Hematopoietic multipotent progenitor cell treated with erythropoietin and hydrocortisone succinate and interleukin-3 and kit ligand, for 17 days (in vitro differentiated cells): Measurements from ENCODE around the gene GPC4.
"Not testable (repeated sequence)": the region's sequence is repeated elsewhere in the genome, so short reads cannot be mapped to it uniquely, and the experiment has no call there.

Source experiments
- DNase-seq: peaks from one replicate; pipeline ENCODE4 v3.0.0-alpha.2; 2015; ENCODE audit warnings: low spot score

GPC4 gene

DNA sequence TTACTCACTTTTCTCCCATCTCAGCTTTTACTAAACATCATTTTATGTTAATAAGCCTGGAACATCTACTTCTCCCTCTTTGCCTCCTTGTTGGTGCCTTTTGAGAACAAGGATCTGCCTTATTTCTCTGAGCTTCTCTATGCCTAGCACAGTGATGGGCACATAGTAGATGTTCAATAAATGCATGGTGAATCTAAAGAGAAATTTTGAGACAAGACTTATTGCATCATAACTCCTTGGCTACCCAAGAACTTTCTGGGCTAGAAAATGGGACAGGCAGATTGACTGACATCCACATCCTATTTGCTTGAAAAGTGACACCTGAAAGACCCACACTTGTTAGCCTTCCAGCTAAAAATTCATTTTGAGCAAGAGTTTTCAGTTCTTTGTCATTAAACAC lies 109.9 kb downstream of the GPC4 start:
- DNase-seq = no peak

DNA sequence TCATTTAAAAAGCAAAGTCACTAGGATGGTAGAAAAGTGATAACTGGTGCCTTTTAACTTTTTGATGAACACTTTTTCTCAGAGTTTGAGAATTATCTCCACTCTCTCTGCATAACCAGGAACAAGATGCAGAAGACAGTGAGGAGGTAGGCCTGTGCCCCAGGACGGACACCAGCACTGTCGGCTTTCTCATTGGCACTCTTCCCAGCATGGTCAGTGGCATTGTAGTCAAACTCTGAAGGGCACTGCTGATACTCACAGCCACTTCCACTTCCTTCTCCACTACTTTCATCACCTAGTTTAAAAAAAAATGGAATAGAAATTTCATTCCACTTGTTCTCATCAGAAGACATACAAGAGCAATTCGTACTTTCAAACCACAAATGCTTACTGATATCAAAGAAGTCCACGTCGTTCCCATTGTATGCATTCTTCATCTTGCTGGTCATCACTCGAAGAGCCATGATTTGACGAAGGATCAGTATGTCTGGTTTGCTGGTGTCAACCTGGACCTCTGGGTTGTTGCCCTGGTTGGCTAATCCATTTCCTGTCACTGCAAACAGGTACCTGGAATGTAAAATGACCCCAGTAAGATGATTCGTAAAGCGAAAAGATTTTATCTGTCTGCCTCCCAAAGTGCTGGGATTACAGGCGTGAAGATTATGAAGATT lies 112.4 kb downstream of the GPC4 start:
- no peak for DNase-seq

DNA sequence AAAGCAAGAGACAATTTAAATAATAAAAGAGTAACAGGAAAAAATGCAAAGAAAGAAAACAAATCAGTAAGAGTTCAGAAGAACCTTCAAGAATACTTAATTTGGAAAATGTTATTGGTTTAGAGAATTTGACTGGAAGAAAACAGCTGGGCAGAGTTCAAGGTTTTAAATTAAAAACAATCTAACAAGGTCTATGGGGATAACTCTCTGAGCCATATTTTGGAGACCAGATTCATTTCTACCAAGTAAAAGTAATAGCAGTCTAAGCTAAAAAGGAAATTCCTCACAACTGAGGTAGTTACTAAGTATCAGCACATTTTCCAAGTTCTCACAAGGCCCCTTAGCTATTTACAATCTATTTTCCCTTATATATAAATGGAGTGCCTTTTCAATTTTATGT lies 114.7 kb downstream of the GPC4 start:
- no peak for DNase-seq

DNA sequence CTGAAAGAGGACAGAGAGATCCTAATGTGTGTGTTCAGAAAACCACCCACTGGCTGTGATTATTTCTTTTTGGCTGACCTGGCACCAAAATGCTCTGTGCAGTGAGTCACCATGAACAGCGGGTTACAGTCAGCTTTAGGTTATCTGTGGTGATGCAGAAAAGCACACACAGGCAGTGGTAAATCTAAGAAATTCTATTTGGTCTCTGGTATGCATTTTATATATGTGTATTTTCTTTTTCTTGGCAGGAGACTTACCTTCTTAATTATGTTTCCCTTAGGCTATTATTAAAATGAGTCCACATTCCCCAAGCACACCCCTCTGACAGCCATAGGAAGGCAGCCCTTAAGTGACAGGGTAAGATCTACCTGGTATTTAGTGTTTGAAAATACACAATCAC lies 118.0 kb downstream of the GPC4 start:
- no peak for DNase-seq

DNA sequence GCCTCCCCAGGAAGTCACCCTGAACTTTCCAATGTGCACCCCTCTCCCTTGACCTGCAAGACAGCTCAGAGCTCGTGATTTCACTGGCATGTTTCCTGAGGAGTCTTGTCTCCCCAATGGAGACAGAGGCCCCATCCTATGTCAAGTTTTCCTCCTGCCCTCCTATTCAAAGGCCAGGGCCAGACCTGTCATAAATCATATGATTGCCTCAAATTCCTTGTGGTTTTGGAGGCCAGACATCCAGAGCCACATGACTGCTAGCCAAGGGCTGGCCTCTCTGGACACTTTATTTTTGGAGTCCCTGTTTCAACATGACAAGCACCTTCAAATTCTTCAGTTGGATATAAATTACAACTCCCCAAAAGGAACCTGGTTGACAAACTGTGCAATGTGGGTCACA lies 121.2 kb downstream of the GPC4 start:
- no peak for DNase-seq

DNA sequence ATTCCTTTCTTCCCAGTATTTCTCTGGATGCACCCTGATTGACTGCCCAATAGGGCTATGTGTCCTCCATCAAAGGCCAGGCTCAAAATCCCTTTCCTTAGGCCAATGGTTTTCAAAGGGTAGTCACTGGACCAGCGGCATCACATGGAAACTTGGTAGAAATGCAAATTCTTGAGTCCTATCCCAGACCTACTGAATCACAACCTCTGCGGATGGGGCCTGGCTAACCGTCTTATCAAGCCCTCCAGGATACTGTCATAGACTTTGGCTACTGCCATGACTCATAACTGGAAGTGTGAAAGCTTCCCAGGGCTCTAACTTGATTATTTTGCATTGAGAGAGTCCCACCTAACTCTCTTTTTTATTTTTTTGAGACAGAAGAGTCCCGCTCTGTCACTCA lies 125.2 kb downstream of the GPC4 start:
- no peak for DNase-seq

DNA sequence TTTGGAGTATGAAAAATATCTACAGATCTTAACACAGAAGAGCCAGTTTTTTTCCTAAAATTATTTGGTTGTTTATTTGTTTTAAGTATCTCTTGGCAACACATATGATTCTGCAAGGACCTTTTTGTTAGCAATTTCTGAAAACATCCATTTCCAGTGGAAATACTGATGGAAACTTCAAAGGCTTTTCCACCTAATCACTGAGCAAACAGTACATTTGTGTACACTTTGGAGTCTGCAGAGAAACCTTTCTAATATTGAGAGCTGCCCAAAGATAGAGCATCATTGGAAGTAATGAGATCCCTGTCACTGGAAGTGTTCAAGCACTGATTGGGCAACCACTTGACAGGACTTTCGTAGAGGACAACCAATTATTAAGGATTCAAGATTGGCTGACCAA lies 127.4 kb downstream of the GPC4 start:
- DNase-seq = no peak

DNA sequence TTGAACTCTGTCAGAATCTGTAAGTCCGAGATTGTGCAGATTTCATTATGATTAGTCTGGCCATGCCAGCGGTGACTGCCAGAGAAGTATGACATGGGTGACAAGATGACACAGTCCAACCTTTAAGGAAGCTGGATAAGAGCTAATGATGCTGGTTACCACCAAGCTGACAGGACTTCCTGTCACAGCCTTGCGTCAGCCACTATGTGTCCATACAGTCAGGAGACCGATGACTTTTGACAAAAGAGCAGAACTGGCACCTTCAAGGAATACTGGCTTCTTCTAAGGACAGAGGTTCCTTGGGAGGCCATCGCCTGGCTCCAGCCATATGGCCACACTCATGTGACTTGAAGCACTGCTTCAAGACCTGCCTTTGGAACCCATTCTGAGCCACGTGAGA lies 129.9 kb downstream of the GPC4 start:
- no peak for DNase-seq

DNA sequence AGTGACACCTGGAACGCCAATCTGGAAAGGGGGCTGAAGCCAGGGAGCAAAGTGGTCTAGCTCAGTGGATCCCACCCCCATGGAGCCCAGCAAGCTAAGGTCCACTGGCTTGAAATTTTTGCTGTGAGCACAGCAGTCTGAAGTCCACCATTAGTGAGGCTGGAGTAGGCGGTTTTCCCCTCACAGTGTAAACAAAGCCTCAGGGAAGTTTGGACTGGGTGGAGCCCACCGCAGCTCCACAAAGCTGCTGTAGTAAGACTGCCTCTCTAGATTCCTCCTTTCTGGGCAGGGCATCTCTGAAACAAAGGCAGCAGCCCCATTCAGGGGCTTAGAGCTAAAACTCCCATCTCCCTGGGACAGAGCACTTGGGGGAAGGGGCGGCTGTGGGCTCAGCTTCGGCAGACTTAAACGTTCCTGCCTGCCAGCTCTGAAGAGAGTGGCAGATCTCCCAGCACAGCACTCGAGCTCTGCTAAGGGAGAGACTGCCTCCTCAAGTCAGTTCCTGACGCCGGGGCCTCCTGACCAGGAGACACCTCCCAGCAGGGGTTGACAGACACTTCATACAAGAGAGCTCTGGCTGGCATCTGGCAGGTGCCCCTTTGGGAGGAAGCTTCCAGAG lies 136.1 kb downstream of the GPC4 start:
- not testable (repeated sequence) for DNase-seq

DNA sequence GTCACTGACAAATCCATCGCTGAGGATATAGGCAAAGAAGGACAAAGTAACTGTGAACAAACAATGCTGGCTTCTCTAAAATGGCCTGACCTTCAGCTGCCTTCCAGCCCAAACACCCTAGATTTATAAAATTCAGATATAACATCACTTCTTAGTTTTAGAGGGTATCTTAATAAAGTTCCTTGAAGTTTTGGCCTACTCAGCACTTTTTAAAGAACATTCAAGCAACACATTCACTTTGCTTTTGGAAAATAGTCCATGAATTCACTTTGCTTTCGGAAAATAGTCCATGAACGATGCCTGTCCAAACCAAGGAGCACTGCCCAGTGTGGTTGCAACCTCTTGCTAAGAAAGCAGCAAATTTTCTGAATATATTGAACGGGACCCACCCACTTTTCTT lies 142.1 kb downstream of the GPC4 start:
- DNase-seq = no peak

DNA sequence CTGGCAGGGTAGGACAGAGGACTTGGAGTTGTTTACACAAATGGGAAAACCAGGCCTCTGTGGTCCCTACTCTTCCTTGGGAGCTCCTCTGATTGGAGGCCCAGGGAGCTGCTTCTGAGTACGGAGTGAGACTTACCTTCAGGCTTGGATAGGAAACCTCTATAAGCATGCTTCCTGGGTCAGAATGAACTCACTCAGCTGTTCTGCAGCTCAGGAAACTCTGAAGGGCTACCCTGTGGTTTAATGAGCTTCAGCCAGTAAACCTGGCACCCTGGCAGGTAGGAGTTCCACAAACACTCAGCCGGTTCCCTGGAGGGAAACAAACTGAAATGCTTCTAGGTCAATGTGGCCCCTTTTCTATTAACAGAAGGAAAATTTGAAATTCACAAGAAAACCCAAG lies 146.1 kb downstream of the GPC4 start:
- no peak for DNase-seq

DNA sequence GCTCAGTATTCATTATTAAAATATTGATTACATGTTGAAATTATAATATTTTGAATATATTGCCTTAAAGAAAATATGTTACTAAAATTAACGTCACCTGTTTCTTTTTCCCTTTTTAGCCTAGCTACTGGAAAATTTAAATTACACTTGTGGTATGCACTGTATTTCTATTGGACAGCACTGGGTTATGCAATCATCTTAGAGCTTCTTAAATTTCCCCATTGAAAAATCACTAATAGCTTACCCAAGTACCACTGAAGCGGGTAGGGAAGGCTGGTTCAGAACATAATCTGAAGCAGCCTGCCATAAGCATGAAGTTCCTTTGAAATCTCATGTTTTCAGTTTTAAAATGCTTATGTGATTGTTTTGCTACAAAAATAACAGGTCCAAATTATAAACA lies 147.7 kb downstream of the GPC4 start:
- no peak for DNase-seq

DNA sequence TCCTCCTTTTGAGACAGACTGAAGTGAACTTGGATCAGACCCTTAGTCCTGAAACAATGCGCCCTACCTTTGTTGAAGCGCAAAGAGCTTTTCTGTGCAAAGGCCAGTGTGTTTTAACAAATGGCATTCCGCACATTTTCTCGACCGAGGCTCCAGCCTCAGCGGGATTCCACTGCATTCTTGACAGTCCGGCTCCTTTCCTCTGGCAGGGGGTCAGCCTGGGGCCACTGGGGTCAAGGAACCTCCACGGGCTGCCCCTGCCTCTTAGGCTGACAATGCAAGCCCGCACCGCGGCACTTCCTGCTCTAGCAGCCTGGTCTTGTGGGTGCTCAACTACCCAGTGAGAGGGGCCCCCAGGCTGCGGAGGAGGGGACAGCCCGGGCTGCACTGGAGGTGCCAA lies 150.0 kb downstream of the GPC4 start:
- DNase-seq = no peak

DNA sequence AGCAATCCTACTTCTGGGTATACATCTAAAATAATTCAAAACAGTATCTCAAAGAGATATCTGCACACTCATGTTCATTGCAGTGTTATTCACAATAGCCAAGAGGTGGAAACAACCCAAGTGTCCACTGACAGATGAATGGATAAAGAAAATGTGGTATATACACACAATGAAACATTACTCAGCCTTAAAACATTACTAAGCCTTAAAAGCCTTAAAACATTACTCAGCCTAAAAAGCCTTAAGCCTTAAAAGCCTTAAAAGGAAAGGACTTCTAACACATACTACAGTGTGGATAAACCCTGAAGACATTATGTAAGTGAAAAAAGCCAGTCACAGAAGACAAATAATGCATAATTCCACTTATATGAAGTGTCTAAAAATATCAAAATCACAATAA lies 156.8 kb downstream of the GPC4 start:
- no peak for DNase-seq

DNA sequence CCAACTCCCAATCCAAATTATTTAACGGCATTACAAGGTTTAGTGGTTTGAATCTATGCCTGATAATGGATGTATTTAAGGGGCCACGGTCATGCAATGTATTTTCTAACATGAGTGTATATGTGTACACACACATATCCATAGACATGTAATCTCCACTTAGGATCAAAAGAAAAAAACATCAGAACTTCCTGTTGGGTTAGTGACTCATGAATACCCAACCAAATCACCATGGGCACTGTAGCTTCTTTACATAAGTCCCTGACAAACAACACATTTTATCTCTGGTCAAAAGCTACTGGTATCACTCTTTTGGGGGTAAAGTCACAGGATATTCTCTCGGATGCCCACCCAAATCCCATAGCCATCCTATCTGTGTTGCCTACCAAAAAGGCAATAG lies 160.6 kb downstream of the GPC4 start:
- DNase-seq = no peak

DNA sequence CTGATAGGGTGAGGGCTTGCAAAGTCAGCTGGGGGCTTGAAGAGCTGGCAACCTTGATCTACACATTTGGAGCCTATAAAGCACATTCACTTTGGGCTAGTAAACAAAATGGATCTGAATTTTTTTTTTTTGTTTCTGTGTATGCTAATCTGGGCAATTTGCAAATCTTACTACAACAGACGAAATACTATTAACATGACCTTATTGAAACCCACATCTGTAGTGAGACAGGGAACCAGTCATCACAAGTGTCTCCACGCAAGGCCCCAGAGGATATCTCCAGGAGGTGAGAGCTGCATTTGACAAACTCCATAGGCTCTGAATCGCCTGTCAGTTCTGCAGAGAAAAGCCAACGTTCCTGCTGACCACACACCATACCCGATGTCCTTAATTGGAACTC lies 164.1 kb downstream of the GPC4 start:
- no peak for DNase-seq

DNA sequence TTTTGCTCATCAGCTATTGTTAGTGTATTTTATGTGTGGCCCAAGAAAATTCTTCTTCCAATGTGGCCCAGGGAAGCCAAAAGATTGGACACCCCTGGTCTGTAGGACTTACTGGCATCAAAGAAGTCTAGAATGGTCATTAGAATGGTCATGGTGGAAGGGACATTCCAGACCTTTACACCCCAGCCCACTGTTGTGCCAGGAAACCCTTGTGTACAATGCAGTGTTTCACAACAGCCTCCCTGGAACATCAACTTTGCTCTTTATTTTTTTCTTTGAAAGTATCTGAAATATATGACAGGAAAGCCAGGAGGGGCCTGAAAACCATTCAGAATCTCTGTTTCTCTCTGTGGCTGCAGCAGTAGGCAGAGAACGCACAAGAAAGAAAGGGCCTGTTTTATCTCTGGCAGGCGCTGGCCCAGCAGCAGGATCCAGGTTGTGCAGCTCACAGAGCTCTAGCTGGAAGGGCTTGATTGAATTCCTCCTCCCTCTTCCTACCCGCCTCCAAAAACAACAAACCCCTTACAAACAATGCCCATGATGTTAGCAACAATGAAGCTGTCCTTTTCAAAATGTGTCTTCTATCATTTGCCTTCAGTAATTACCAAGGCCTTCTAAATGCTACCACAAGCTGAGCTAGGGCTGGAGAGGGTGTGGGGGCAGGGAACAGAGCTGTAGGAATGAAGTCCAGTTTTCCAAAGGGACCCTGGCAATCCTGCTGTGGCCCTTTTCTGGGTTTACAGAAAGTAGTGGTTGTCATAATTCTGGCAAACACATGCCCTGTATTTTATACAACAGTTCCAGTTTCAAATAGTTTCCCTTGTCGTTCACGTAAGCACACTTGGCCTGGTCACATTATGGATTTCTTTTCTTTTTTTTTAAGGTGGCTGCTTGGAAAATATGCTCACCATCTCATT lies 164.8 kb downstream of the GPC4 start:
- no peak for DNase-seq
